Thoracic aorta (tissue), 2 donors: ENCODE data around the gene PDE4D. TPM values are rescaled to one million over a fixed set of nuclear protein-coding genes. Genes with fewer than 3 reads are reported as not detected.
"Not testable (repeated sequence)": the region's sequence is repeated elsewhere in the genome, so short reads cannot be mapped to it uniquely, and the experiment has no call there.

Experiments
- ATAC-seq: fragments of 150-250 bp; one replicate; pipeline ENCODE4 v1.8.0; 2017; ENCODE audit warnings: low read depth; ENCODE audit not compliant: insufficient number of reproducible peaks, low FRiP score
- DNase-seq: peaks from one replicate; pipeline ENCODE4 v3.0.0-alpha.2; 2020; ENCODE audit warnings: low spot score
- H3K27ac ChIP-seq, 2 donors: fragments of 200-600 bp; sonication (generic); 1 replicate in 1 of 2; 2 replicates in 1 of 2; pipeline ENCODE4 v1.5.1; 2016; ENCODE audit warnings: mild to moderate bottlenecking in 2 of 2, moderate library complexity in 2 of 2
- H3K27me3 ChIP-seq: fragments of 200-600 bp; sonication (generic); replicated peaks from 2 replicates; pipeline ENCODE4 v1.6.0; 2016; ENCODE audit warnings: mild to moderate bottlenecking; ENCODE audit not compliant: insufficient read depth
- H3K36me3 ChIP-seq: fragments of 200-600 bp; sonication (generic); one replicate; pipeline ENCODE4 v1.5.1; 2016
- H3K4me1 ChIP-seq, 2 donors: fragments of 200-600 bp; sonication (generic); 1 replicate in 1 of 2; 2 replicates in 1 of 2; pipeline versions ENCODE4 v1.5.1 to v1.6.0; 2016; ENCODE audit warnings: low read depth in 2 of 2, mild to moderate bottlenecking in 1 of 2; ENCODE audit not compliant: control insufficient read depth in 1 of 2
- H3K4me3 ChIP-seq: fragments of 200-600 bp; sonication (generic); 2 replicates; pipeline ENCODE4 v1.5.1; 2016; ENCODE audit warnings: mild to moderate bottlenecking
- H3K9me3 ChIP-seq: fragments of 200-600 bp; sonication (generic); 2 replicates; pipeline ENCODE4 v1.5.1; 2016
- CTCF ChIP-seq: fragments of 200-600 bp; sonication (generic); IDR thresholded peaks from one replicate; pipeline ENCODE4 v1.5.1; 2019; ENCODE audit warnings: antibody characterized with exemption
- total RNA-seq, 2 donors: library from RNA; depleted of rRNA; stranded (reverse); fragments of >200 nt; gene quantifications; one replicate each; pipeline versions ENCODE4 v1.1.0 to v1.2.3, GENCODE V29; 2016

The PDE4D gene
- total RNA-seq, 2 donors from 2014 or later: 34.0 to 85.8 TPM

GRCh38 chr5:59753599-59753998, 139.9 kb downstream of the PDE4D start:
- no peak for DNase-seq
- no peak for TF ChIP-seq CTCF
- no peaks in the 10 kb centered on the region for H3K4me1 ChIP-seq
- H3K4me3 ChIP-seq: no peak overlapping the region
- H3K36me3 ChIP-seq: no peaks in the 10 kb centered on the region
- ATAC-seq: no peak
- no peaks in the 10 kb centered on the region for H3K27me3 ChIP-seq
- no peaks in the 10 kb centered on the region for H3K9me3 ChIP-seq
- H3K27ac ChIP-seq: no peak overlapping the region

- no peak for ATAC-seq
- DNase-seq: no peak
- Histone ChIP-seq H3K27me3 (no peaks in the 10 kb centered on the region), H3K36me3 (no peaks in the 10 kb centered on the region), H3K27ac (no peak overlapping the region), H3K4me3 (no peak overlapping the region), H3K9me3 (no peaks in the 10 kb centered on the region), H3K4me1 (peaks cover 0 to 9% of the 10 kb centered on the region in 2 donors)
- no peak for TF ChIP-seq CTCF
Observed at GRCh38 chr5:59749782-59750520, 143.6 kb downstream of the PDE4D start.

- H3K27me3 ChIP-seq: not testable (repeated sequence)
Observed at GRCh38 chr5:59748036-59748663, 145.4 kb downstream of the PDE4D start.

GRCh38 chr5:59746241-59746765, 147.2 kb downstream of the PDE4D start:
- no peak overlapping the region for H3K27ac ChIP-seq
- H3K4me3 ChIP-seq: no peak overlapping the region
- no peaks in the 10 kb centered on the region for H3K9me3 ChIP-seq
- DNase-seq: no peak
- TF ChIP-seq CTCF: no peak
- no peak for ATAC-seq
- peaks cover 0 to 9% of the 10 kb centered on the region in 2 donors for H3K4me1 ChIP-seq
- H3K27me3 ChIP-seq: no peaks in the 10 kb centered on the region
- no peaks in the 10 kb centered on the region for H3K36me3 ChIP-seq

More at GRCh38 chr5:59748036-59748663, 145.4 kb downstream of the PDE4D start:
- not testable (repeated sequence) for ATAC-seq, H3K27ac ChIP-seq, H3K36me3 ChIP-seq, H3K9me3 ChIP-seq, H3K4me3 ChIP-seq, DNase-seq, H3K4me1 ChIP-seq

- no peak for DNase-seq
- Histone ChIP-seq H3K4me3 (peak overlapping the region; percentile 50), H3K36me3 (no peaks in the 10 kb centered on the region), H3K27me3 (no peaks in the 10 kb centered on the region), H3K27ac (peak overlapping the region in 1 of 2 donors; percentile 7), H3K9me3 (no peaks in the 10 kb centered on the region), H3K4me1 (peaks cover 0 to 9% of the 10 kb centered on the region in 2 donors)
- TF ChIP-seq CTCF: no peak
- peak; percentile 35 for ATAC-seq
Observed at GRCh38 chr5:59745415-59745863, 148.1 kb downstream of the PDE4D start.
